HepG2 (cell line): ENCODE results near the gene HMCN2. TPM values are rescaled to one million over a fixed set of nuclear protein-coding genes. Genes with fewer than 3 reads are reported as not detected.

Experiments used
- ATAC-seq: fragments of 200-7000 bp; cut with Tn5 transposase; 3 replicates; pipeline ENCODE4 v1.9.1; 2020; ENCODE audit warnings: mild to moderate bottlenecking, moderate library complexity
- BruUV-seq: library from RNA; stranded (reverse); fragments of 400-500 nt; replicated peaks from 2 replicates; lab custom pipeline; 2021; lab: Mats Ljungman, UMichigan
- CTCF ChIA-PET: fragments of 300-600 bp; formaldehyde crosslinking; extraction: SDS; loops from one replicate; lab custom pipeline; 2021; ENCODE audit warnings: low total read pairs, inconsistent platforms, low intra/inter-chr PET ratio; lab: Yijun Ruan, JAX
- POLR2A ChIA-PET: fragments of 350-600 bp; sonication (Branson Sonifier 250); formaldehyde crosslinking; loops from one replicate; lab custom pipeline; 2020; ENCODE audit warnings: antibody characterized with exemption, inconsistent platforms; lab: Yijun Ruan, JAX
- DNase-seq: peaks from one replicate; pipeline ENCODE4 v3.0.0-alpha.2; 2015; ENCODE audit warnings: low spot score
- FAIRE-seq: peaks from 3 replicates; lab custom pipeline; 2011; peaks lifted over from hg19 to GRCh38; lab: Jason Lieb, UNC
- H2AFZ ChIP-seq: one replicate; pipeline ENCODE4 v1.6.1; 2011; ENCODE audit warnings: low read length, inconsistent platforms
- H3K27ac ChIP-seq: fragments of 300-600 bp; 3 replicates; pipeline ENCODE4 v1.8.0; 2011; ENCODE audit warnings: mixed run types, mild to moderate bottlenecking, mixed read lengths, low read length, inconsistent platforms; ENCODE audit not compliant: insufficient read depth; ENCODE audit errors: extremely low read length
- H3K27me3 ChIP-seq, 2 experiments: fragments of 200-600 bp in 1 of 2; 2 replicates in 1 of 2; 3 replicates in 1 of 2; pipeline versions ENCODE4 v1.6.0 to v1.8.0; 2011; ENCODE audit warnings: low read length in 2 of 2, mild to moderate bottlenecking in 2 of 2, moderate library complexity in 2 of 2, inconsistent platforms in 1 of 2; ENCODE audit not compliant: insufficient read depth in 2 of 2, control insufficient read depth in 1 of 2
- H3K36me3 ChIP-seq, 2 experiments: fragments of 200-600 bp in 1 of 2; replicated peaks in 1 of 2; 2 replicates in 1 of 2; 3 replicates in 1 of 2; pipeline versions ENCODE4 v1.5.1 to v1.8.0; 2011; ENCODE audit warnings: low read length in 2 of 2, inconsistent platforms in 1 of 2; ENCODE audit not compliant: insufficient read depth in 2 of 2, control insufficient read depth in 1 of 2
- H3K4me1 ChIP-seq: 2 replicates; pipeline ENCODE4 v1.5.1; 2012; ENCODE audit warnings: low read length, inconsistent platforms; ENCODE audit not compliant: insufficient read depth
- H3K4me2 ChIP-seq: 2 replicates; pipeline ENCODE4 v1.6.0; 2011; ENCODE audit warnings: low read depth, low read length, inconsistent platforms
- H3K4me3 ChIP-seq, 3 experiments: fragments of 200-600 bp in 1 of 3; sonication (generic), shearing (Covaris generic) in 1 of 3; replicated peaks in 1 of 3; 2 replicates each; pipeline ENCODE4 v1.5.1; 2011 to 2016; ENCODE audit warnings: low read length in 3 of 3, inconsistent platforms in 2 of 3, low read depth in 2 of 3, mild to moderate bottlenecking in 2 of 3, control low read depth in 1 of 3, mixed read lengths in 1 of 3; ENCODE audit not compliant: insufficient read depth in 1 of 3
- H3K79me2 ChIP-seq: one replicate; pipeline ENCODE4 v1.6.1; 2011; ENCODE audit warnings: low read length, inconsistent platforms; ENCODE audit not compliant: insufficient read depth
- H3K9ac ChIP-seq: 2 replicates; pipeline ENCODE4 v1.6.0; 2011; ENCODE audit warnings: mild to moderate bottlenecking, low read depth, low read length, inconsistent platforms; ENCODE audit not compliant: insufficient read depth
- H3K9me3 ChIP-seq: 2 replicates; pipeline ENCODE4 v1.5.1; 2012; ENCODE audit warnings: mild to moderate bottlenecking, low read length
- H4K20me1 ChIP-seq: 2 replicates; pipeline ENCODE4 v1.6.0; 2011; ENCODE audit warnings: inconsistent platforms, mild to moderate bottlenecking, low read length, moderate library complexity; ENCODE audit not compliant: insufficient read depth
- ATF5 ChIP-seq: sonication (generic); formaldehyde crosslinking; IDR thresholded peaks from 2 replicates; pipeline ENCODE4 v1.4.0; 2020; ENCODE audit warnings: mild to moderate bottlenecking, low read depth, missing genetic modification reagents
- DPF2 ChIP-seq: sonication (generic); formaldehyde crosslinking; IDR thresholded peaks from 2 replicates; pipeline ENCODE4 v1.4.0; 2020; ENCODE audit warnings: mild to moderate bottlenecking, low read depth, missing genetic modification reagents, borderline replicate concordance
- ETV5 ChIP-seq: IDR thresholded peaks from 2 replicates; pipeline ENCODE4 v1.6.1; 2018; ENCODE audit warnings: missing biosample characterization, missing genetic modification reagents, inconsistent platforms, borderline replicate concordance
- HES4 ChIP-seq: sonication (generic); formaldehyde crosslinking; IDR thresholded peaks from 2 replicates; pipeline ENCODE4 v1.9.0; 2021; ENCODE audit warnings: mild to moderate bottlenecking, missing genetic modification reagents, borderline replicate concordance
- HNF4G ChIP-seq, 2 experiments: sonication (generic) in 1 of 2; formaldehyde crosslinking in 1 of 2; IDR thresholded peaks; 2 replicates each; pipeline versions ENCODE4 v1.4.0 to v1.6.1; 2011 to 2020; ENCODE audit warnings: borderline replicate concordance in 2 of 2, low read depth in 2 of 2, mild to moderate bottlenecking in 2 of 2, low read length in 1 of 2, missing genetic modification reagents in 1 of 2, moderate library complexity in 1 of 2
- PAXIP1 ChIP-seq: sonication (generic); formaldehyde crosslinking; conservative IDR thresholded peaks from 2 replicates; pipeline ENCODE4 v1.4.0; 2020; ENCODE audit warnings: mild to moderate bottlenecking, missing genetic modification reagents, moderate library complexity
- PHF8 ChIP-seq: sonication (generic); formaldehyde crosslinking; IDR thresholded peaks from 2 replicates; pipeline ENCODE4 v1.5.0; 2020; ENCODE audit warnings: missing genetic modification reagents
- PLRG1 ChIP-seq: fragments of 450-650 bp; conservative IDR thresholded peaks from 2 replicates; pipeline ENCODE4 v1.6.1; 2016
- TRIM24 ChIP-seq: sonication (generic); formaldehyde crosslinking; IDR thresholded peaks from 2 replicates; pipeline ENCODE4 v1.8.0; 2022; ENCODE audit warnings: mild to moderate bottlenecking, missing genetic modification reagents
- ZEB1 ChIP-seq: IDR thresholded peaks from 2 replicates; pipeline ENCODE4 v1.6.1; 2012; ENCODE audit warnings: mild to moderate bottlenecking, low read depth, inconsistent platforms; ENCODE audit not compliant: insufficient replicate concordance
- ZNF34 ChIP-seq: sonication (generic); formaldehyde crosslinking; IDR thresholded peaks from 2 replicates; pipeline ENCODE4 v1.4.0; 2020; ENCODE audit warnings: mild to moderate bottlenecking, missing genetic modification reagents, borderline replicate concordance
- ZNF788 ChIP-seq: sonication (generic); formaldehyde crosslinking; IDR thresholded peaks from 2 replicates; pipeline ENCODE4 v1.5.0; 2020; ENCODE audit warnings: mild to moderate bottlenecking, missing genetic modification reagents, borderline replicate concordance
- whole genome bisulfite sequencing: methylation state at CpG from one replicate; pipeline ENCODE4 v1.1.6; 2017; ENCODE audit warnings: low lambda C conversion rate; 5-methylcytosine and 5-hydroxymethylcytosine counted together
- in situ Hi-C: cut with HindIII; loops from 2 replicates; pipeline ENCODE4 v1.10.0; 2017; ENCODE audit warnings: low pct_unique_long_range_greater_than_20kb; ENCODE audit not compliant: extremely low pct_ligation_motif_present
- intact Hi-C: fragments of 100-400 bp; cut with micrococcal nuclease; formaldehyde crosslinking; loops from one replicate; pipeline ENCODE4 v1.10.0; 2022; ENCODE audit not compliant: unreplicated experiment
- polyA plus RNA-seq, 8 experiments: library from polyadenylated mRNA; depleted of rRNA in 3 of 8; stranded (reverse) in 7 of 8; unstranded in 1 of 8; fragments of >200 nt; fragmentation: Illumina TruSeq in 4 of 8; extraction: Trizol in 4 of 8; gene quantifications; 2 replicates each; pipeline versions ENCODE4 v1.2.1 to v1.2.3, GENCODE V29; 2011 to 2016; ENCODE audit warnings: low read depth in 4 of 8, missing spikeins in 1 of 8, mixed read lengths in 1 of 8; ENCODE audit not compliant: insufficient read depth in 1 of 8
- total RNA-seq, 5 experiments: library from RNA; depleted of rRNA; stranded (reverse); fragments of >200 nt; fragmentation: Illumina TruSeq; extraction: Trizol; gene quantifications; 2 replicates each; pipeline ENCODE4 v1.2.3, GENCODE V29; 2016; ENCODE audit warnings: low read depth in 1 of 5

Gene HMCN2
- total and polyA plus RNA-seq, 2 of the 13 experiments (the other 11 are each of a cell fraction or from before 2014, with no cell fraction given) = 0.09 TPM; not detected in 1

- Histone ChIP-seq H3K4me2 (no peak overlapping the region), H3K4me3 (no peak overlapping the region), H3K79me2 (no peaks in the 10 kb centered on the region), H2AFZ (no peak overlapping the region), H3K36me3 (no peaks in the 10 kb centered on the region), H4K20me1 (no peaks in the 10 kb centered on the region), H3K4me1 (no peaks in the 10 kb centered on the region), H3K9me3 (no peaks in the 10 kb centered on the region), H3K27me3 (peaks cover 5 to 17% of the 10 kb centered on the region in 2 experiments; a peak in 3 of 5 replicates), H3K9ac (no peak overlapping the region)
- POLR2A ChIA-PET = no interaction called here
- FAIRE-seq (no peak), DNase-seq (no peak)
- CTCF ChIA-PET = no interaction called here
- intact Hi-C loops = no loop called here
- WGBS = 6% methylated on average over 3 of the region's 13 CpGs
- TF ChIP-seq PHF8 (no peak), HNF4G (IDR thresholded peaks at IDR 0.05; ENCODE audit: borderline replicate concordance, low read depth, low read length) (no peak), HNF4G (CRISPR knock-in tag; IDR thresholded peaks at IDR 0.05; ENCODE audit: borderline replicate concordance, low read depth) (no peak), DPF2 (no peak), ZNF34 (CRISPR knock-in tag) (no peak), ATF5 (no peak), ZNF788 (CRISPR knock-in tag) (no peak)
- TF ChIP-seq, all 625 proteins: peak for 0
- H3K27ac ChIP-seq = no peak overlapping the region
- in situ Hi-C loops = no loop called here
- no peak for ATAC-seq
- BruUV-seq = no TSS peak
Observed at GRCh38 chr9:130356033-130356432, 90.5 kb downstream of the HMCN2 start.

- no TSS peak for BruUV-seq
- no peak overlapping the region for H3K4me2 ChIP-seq
- in situ Hi-C loops = no loop called here
- H4K20me1 ChIP-seq = no peaks in the 10 kb centered on the region
- H3K36me3 ChIP-seq = no peaks in the 10 kb centered on the region
- peaks cover 5 to 16% of the 10 kb centered on the region in 2 experiments; a peak in 3 of 5 replicates for H3K27me3 ChIP-seq
- ChIA-PET CTCF (no interaction called here), POLR2A (no interaction called here)
- no peaks in the 10 kb centered on the region for H3K4me1 ChIP-seq
- FAIRE-seq (no peak), ATAC-seq (no peak), DNase-seq (no peak)
- no peaks in the 10 kb centered on the region for H3K79me2 ChIP-seq
- H3K4me3 ChIP-seq = no peak overlapping the region
- 5% methylated on average over 1 of the region's 1 CpG for WGBS
- intact Hi-C loops = no loop called here
- H2AFZ ChIP-seq = no peak overlapping the region
- no peak overlapping the region for H3K9ac ChIP-seq
- TF ChIP-seq PAXIP1 (CRISPR knock-in tag) (no peak), TRIM24 (CRISPR knock-in tag) (no peak), PLRG1 (no peak), ZEB1 (no peak), ETV5 (CRISPR knock-in tag) (no peak), HES4 (CRISPR knock-in tag) (no peak)
- no peak overlapping the region for H3K27ac ChIP-seq
- H3K9me3 ChIP-seq = no peaks in the 10 kb centered on the region
Observed at GRCh38 chr9:130356877-130357584, 91.5 kb downstream of the HMCN2 start.
